Bronchial epithelial cell (primary cell): ENCODE data around the gene DNM3. TPM values are rescaled to one million over a fixed set of nuclear protein-coding genes. Genes with fewer than 3 reads are reported as not detected.

Experiments used
- DNase-seq: peaks from one replicate; pipeline ENCODE4 v3.0.0-alpha.2; 2010; ENCODE audit warnings: low read depth
- FAIRE-seq: peaks from 2 replicates; lab custom pipeline; 2011; peaks lifted over from hg19 to GRCh38; lab: Jason Lieb, UNC
- H3K27me3 ChIP-seq: 2 replicates; pipeline ENCODE4 v1.5.1; 2011; ENCODE audit warnings: low read length; ENCODE audit not compliant: control insufficient read depth, insufficient read depth
- H3K36me3 ChIP-seq: 2 replicates; pipeline ENCODE4 v1.5.1; 2011; ENCODE audit warnings: low read length; ENCODE audit not compliant: control insufficient read depth, insufficient read depth
- H3K4me3 ChIP-seq: 2 replicates; pipeline ENCODE4 v1.5.1; 2011; ENCODE audit warnings: mild to moderate bottlenecking, low read depth, low read length, control low read depth
- CTCF ChIP-seq: IDR thresholded peaks from 2 replicates; pipeline ENCODE4 v1.5.1; 2011; ENCODE audit warnings: mild to moderate bottlenecking, moderate library complexity, low read length, control low read depth, inconsistent platforms; ENCODE audit not compliant: insufficient read depth, severe bottlenecking
- total RNA-seq: library from RNA; depleted of rRNA; stranded (reverse); fragments of >200 nt; gene quantifications from 2 replicates; pipeline ENCODE4 v1.2.1, GENCODE V29; 2014

Gene DNM3
- total RNA-seq, 1 donor from 2014 or later: 1.3 TPM

GRCh38 chr1:172335377-172335776 lies 494.1 kb downstream of the DNM3 start:
- DNase-seq (no peak), FAIRE-seq (no peak)
- no peak for TF ChIP-seq CTCF
- H3K4me3 ChIP-seq: no peak overlapping the region
- no peaks in the 10 kb centered on the region for H3K36me3 ChIP-seq
- no peaks in the 10 kb centered on the region for H3K27me3 ChIP-seq

- Histone ChIP-seq H3K36me3 (no peaks in the 10 kb centered on the region), H3K27me3 (no peaks in the 10 kb centered on the region), H3K4me3 (no peak overlapping the region)
- no peak for FAIRE-seq
- no peak for TF ChIP-seq CTCF
- no peak for DNase-seq
Measured at GRCh38 chr1:172338295-172338735, 497.0 kb downstream of the DNM3 start.

GRCh38 chr1:172339842-172340241 lies 498.5 kb downstream of the DNM3 start:
- no peaks in the 10 kb centered on the region for H3K27me3 ChIP-seq
- no peak for TF ChIP-seq CTCF
- no peak overlapping the region for H3K4me3 ChIP-seq
- H3K36me3 ChIP-seq: no peaks in the 10 kb centered on the region
- no peak for FAIRE-seq
- no peak for DNase-seq

- Histone ChIP-seq H3K27me3 (no peaks in the 10 kb centered on the region), H3K4me3 (no peak overlapping the region), H3K36me3 (no peaks in the 10 kb centered on the region)
- TF ChIP-seq CTCF: no peak
- FAIRE-seq: no peak
- no peak for DNase-seq
Measured at GRCh38 chr1:172340520-172340919, 499.2 kb downstream of the DNM3 start.

GRCh38 chr1:172341697-172342096 lies 500.4 kb downstream of the DNM3 start:
- H3K4me3 ChIP-seq: no peak overlapping the region
- H3K27me3 ChIP-seq: no peaks in the 10 kb centered on the region
- no peak for TF ChIP-seq CTCF
- FAIRE-seq (no peak), DNase-seq (no peak)
- no peaks in the 10 kb centered on the region for H3K36me3 ChIP-seq

- Histone ChIP-seq H3K4me3 (no peak overlapping the region), H3K36me3 (no peaks in the 10 kb centered on the region), H3K27me3 (no peaks in the 10 kb centered on the region)
- FAIRE-seq: no peak
- no peak for TF ChIP-seq CTCF
- DNase-seq: peak; percentile 47
Measured at GRCh38 chr1:172342584-172343239, 501.4 kb downstream of the DNM3 start.
